IPS-NIHi11 (cell line): Measurements from ENCODE around the gene TMEM41B.
"Not testable (repeated sequence)": the region's sequence is repeated elsewhere in the genome, so short reads cannot be mapped to it uniquely, and the experiment has no call there.

Experiments
- DNase-seq: peaks from one replicate; pipeline ENCODE4 v3.0.0; 2012; ENCODE audit warnings: mixed read lengths, low spot score

TMEM41B gene

GRCh38 chr11:9304178-9304577 is 10.2 kb downstream of the TMEM41B start:
- DNase-seq: no peak

DNA sequence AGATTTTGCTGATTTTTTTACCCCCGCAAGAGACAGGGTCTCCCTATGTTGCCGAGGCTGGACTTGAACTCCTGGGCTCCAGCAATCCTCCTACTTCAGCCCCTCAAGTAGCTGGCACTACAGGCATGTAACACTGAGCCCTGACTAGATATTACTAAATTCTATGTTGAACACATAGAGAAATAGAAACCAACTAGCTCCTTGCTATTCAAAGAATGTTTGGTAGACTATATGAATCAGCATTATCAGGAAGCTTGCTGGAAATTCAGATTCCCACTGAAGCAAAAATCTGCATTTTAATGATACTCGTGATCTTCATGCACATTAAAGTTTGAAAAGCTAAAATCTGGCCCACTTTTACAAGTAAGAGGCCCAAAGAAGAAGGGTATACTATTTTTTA is 11.9 kb downstream of the TMEM41B start:
- DNase-seq: no peak

- no peak for DNase-seq
Observed at GRCh38 chr11:9301720-9302119, 12.7 kb downstream of the TMEM41B start.

- no peak for DNase-seq
Observed at GRCh38 chr11:9293646-9294045, 20.7 kb downstream of the TMEM41B start.

DNA sequence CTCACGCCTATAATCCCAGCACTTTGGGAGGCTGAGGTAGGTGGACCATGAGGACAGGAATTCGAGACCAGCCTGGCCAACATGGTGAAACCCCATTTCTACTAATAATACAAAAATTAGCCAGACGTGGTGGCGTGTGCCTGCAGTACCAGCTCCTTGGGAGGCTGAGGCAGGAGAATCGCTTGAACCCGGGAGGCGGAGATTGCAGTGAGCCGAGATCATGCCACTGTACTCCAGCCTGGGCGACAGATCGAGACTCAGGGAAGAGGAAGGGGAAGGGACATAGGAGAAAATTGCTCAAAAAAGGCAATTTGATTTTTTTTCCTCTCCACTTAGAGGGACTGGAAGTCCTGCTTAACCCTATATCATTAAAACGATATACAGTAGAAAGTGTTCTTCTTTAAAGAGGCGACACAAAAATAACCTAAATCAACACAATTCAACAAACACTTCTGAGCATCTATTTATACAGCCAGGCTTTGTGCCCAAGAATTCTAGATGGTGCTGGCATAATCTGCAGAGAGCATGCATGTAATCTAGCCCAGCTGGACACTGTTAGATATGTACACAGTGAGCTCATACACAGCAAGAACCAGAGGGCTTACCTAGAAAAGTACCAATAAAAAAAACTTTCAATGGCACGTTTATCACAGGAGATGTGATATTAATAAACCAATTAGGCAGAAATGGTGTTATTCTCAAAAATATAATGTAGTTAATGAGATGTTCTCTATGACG is 28.4 kb downstream of the TMEM41B start:
- no peak for DNase-seq

GRCh38 chr11:9280655-9281301 is 33.6 kb downstream of the TMEM41B start:
- DNase-seq: no peak

GRCh38 chr11:9277176-9277575 is 37.2 kb downstream of the TMEM41B start:
- no peak for DNase-seq

DNA sequence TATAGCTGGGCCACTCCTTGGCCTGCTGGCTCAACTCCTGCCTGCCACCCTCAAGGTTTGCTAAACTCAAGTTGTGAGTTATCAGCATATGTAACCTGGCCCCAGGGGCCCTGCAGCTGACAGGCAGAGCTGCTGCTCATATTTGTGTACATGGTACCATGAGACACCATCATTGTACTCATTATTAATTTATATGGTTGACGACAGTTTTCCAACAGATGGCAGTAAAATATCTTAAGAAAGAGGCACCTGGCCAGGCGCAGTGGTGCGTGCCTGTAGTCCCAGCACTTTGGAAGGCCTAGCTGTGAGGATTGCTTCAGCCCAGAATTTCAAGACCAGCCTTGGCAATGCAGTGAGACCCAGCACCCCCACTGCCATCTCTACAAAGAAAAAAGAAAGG is 37.8 kb downstream of the TMEM41B start:
- DNase-seq: no peak

DNA sequence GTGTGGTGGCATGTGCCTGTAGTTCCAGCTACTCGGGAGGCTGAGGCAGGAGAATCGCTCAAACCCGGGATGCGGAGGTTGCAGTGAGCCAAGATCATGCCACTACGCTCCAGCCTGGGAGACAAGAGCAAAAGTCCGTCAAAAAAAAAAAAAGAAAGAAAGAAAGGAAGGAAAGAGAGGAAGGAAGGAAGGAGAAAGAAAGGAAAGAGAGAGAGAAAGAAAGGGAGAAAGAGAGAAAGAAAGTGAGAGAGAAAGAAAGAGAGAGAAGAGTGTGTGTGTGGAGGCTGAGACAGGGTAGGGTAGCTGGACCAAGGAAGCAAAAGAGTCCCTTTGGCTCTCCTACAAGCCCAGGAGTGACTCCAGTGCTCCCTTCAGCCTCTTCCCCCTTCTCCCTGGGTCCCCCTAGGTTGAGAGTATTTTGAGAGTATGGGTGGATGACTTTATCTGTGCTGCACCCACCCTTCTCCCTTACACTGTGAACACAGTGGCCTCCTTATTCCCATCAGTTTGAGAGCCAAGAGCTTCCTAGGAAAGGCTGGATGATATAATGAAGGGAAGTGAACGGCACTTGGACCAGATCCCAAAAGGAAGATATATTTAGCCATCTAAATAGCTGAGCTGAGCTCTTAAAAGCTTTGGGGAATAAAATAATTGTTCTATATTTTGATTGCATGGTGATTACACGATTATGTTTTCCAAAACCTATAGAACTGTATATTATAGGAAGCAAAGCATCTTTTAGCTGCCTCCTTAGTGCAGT is 39.7 kb downstream of the TMEM41B start:
- no peak for DNase-seq

GRCh38 chr11:9273376-9274336 is 40.7 kb downstream of the TMEM41B start:
- DNase-seq: no peak

DNA sequence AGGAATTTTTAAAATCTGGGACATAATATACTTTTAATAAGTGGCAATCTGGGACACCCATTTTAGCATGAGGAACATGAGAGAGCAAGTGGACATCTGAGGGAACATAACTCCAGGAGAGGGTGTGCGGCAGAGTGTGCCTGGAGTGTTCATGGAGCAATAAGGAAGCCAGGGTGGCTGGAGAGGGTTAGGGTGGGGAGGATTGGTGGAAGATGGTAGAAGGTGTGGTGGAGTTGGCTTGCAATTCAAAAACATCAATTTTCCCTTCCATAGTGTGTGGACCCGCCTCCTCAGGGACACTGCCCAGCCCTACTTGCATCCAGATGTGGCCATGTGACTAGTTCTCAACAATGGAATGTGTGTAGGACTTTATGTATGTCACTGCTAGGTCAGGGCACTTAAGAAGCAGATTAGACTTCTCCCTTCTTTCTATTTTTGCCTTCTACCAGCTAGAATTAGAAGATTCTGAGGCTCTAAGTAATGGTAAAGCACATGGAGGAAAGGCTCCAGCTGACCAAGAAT is 44.8 kb downstream of the TMEM41B start:
- DNase-seq: no peak

- no peak for DNase-seq
Observed at GRCh38 chr11:9267680-9268079, 46.7 kb downstream of the TMEM41B start.

GRCh38 chr11:9266926-9267325 is 47.5 kb downstream of the TMEM41B start:
- no peak for DNase-seq

DNA sequence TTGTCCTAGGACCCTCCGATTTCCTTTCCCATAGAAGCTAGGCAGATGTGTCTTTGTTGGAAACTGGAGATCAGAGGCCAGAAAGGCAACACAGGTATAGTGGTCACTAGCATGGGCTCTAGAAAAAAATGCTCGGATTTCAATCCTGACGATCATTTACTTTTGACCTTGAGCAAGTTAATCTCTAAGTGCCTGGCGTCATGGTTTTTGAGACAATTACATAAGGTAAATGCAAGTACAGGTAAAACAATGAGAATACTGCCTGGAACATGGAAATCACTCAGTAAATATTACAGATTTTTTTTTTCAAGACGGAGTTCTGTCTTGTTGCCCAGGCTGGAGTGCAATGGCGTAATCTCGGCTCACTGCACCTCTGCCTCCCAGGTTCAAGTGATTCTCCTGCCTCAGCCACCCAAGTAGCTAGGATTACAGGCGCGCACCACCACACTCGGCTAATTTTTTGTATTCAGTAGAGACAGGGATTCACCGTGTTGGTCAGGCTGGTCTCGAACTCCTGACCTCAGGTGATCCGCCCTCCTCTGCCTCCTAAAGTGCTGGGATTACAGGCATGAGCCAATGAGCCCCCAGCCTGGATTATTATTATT is 48.2 kb downstream of the TMEM41B start:
- no peak for DNase-seq

- DNase-seq: peak; percentile 99
Observed at GRCh38 chr11:9265211-9266131, 48.9 kb downstream of the TMEM41B start, which contains the start of gene DENND5A. DENND5A (minus strand) TSS chr11:9265350; CDS start chr11:9265069, 281 bp downstream.

DNA sequence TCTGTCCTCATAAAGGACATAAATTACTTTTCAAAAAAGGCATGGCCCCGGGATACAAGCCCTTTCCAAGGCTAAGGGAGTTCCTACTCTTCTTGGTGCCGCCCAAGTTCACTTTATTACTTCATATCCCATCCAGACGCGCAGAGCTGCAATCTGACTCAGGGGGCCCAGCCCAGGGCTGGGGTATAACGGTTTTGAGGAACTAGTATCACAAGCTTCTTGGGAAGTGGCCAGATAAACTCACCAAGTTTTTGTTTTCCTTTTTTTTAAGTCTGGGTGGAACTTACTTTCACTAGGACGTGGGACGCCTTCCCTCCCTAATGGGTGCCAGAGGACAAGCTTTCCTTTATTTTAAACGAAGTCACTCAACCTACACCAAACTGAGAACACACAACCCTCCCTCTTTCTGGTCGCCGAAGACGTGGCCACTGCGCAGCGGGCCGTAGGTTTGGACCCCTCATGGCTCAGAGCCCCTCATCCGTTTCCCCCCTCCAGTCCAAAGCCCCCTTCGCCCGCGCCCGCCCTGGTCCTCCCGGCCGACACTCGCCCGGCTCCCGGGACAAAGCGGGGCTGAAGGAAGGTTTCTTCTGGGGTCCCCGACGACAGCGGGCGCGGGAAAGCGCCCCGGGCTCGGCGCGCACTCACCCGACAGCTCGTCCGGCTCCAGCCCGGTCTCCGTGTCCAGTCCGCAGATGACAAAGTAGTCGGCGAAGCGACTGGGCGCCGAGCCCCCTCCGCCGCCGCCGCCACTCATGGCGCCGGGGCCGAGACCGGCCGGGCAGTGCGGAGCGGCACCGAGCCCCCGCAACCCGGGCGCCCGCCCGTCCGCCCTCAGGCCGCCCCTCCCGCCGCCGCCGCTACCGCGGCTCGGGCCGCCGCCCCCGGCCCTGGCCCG is 49.8 kb downstream of the TMEM41B start:
- peak; percentile 26 for DNase-seq

DNA sequence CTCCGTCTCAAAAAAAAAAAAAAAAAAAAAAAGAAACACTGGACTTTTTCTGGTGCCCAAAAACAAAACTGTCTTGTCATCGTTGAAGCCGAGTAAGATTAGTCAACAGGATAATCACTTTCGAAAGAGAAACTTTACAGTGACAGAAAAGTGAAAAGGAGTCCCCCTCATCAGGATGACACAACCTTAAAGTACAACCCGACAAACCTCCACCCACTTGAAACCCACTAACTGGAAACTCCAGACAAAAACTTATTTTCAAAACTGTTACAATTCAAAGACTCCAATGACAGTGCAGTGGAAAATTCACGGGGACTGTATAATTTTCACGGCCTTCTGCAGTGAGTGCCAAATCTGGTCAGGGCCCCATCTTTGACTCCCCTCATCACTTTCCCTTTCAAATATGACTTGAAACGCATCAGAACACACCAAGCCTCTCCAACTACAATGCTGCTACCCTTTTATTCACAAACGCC is 50.5 kb downstream of the TMEM41B start:
- DNase-seq: no peak

DNA sequence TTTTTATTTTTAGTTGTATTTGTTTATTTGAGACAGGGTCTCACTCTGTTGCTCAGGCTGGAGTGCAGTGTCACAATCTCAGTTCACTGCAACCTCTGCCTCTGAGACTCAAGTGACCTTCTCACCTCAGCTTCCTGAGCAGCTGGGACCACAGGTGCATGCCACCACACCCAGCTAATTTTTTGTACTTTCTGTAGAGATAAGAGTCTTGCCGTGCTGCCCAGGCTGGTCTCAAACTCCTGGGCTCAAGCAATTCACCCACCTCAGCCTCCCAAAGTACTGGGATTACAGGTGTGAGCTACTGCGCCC is 53.6 kb downstream of the TMEM41B start:
- not testable (repeated sequence) for DNase-seq
